GM19455 (cell line): ENCODE measurements around the gene CACNA2D2.

Experiments
- ATAC-seq: cut with Tn5 transposase; IDR thresholded peaks from one replicate; pipeline ENCODE4 v1.9.1; 2021; ENCODE audit not compliant: unreplicated experiment

The CACNA2D2 gene

DNA sequence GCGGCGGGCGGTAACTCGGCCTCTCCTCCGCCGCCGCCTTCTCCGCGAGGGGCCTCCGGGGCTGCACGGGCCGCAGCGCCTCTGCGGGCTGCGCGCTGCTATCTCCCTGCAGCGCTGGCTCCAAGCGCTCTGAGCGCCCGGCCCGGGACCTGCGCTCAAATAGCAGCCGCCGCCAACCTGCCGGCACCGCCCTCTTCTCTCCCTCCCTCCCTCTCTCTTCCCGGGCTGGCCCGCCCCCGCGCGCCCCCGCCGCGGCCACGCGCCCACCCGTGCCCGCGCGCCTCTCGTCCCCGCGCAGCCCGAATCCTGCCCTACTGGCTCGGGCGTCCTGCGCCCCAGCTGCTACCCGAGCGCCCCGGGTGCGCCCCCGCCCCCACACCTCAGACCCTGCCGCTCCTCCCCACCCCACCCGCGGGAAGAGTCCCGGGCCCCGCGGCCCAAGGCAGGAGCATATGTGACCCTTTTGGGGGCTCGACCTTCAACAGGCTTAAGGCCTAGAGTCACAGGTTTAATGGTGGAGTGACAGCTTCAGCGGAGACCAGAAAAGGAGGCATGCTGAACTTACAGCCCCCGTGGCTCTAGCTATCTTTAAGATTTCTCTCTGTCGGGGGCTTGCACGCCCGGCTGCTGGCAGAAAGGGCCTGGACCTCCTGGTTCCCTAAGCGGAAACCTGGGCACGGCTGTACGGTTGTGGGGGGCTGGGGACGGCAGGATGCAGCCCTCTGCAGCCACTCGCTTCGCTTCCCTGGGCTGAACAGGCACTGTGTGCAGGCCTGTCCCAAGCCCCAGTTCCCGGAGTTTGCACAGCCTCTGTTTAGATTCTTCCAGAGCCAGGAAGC lies at the start of gene CACNA2D2:
CACNA2D2 (minus strand) TSS at position 131 of the 839 bp plus-strand sequence. CDS start 211 bp downstream, outside the sequence.
- ATAC-seq = no peak

DNA sequence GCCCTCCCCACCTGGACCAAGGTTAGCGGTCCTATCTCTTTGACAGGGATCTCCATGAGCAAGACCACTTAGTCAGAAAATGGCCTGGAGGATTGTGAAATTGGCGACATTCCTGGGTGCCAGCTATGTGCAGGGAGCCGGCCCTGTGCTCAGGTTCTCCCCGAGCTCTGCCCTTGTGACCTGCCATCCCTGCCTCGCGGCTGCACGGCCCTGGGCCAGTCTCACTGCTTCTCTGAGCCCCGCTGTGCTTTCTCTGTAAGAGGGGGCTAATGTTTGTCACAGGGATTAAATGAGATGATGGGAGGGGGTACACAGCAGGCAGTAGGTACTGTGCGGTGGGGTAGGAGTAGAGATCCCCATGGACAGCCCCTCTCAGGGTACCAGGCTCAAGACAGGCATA lies 49.2 kb upstream of the CACNA2D2 start:
- no peak for ATAC-seq

DNA sequence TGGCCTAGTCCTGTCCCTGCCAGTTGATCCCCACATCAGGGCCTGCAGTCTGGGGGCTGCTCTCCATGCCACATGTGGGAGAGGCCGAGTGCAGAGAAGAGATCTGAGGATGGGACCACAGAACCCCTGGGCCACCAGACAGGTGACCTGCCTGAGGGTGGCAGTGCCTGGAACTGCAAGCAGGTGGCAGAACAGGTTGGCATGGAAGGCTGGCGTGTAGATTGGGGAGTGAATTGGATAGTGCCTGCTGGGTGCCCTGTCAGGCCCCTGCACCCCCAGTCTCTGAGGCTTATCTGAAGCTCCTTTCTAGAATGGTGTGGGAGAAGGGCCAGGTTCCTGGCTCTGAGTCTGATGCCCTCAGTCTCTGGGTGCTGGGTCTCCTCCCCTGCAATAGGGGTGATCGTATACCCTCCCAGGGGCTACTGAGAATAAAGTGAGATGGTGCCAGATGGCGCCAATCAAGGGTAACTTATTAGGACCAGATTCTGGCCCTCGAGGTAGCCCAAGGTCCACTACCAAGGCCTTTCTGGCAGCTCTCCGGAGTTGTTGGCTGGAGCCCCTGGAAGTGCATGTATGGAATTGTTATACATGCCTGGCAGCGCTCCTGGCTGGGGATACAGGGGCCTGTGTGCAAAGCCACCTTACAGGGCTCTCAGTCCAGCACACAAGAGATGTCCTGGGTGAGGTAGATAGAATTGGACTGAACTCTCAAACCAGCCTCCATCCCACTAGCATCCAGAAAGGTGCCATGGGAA lies 48.4 kb upstream of the CACNA2D2 start:
- ATAC-seq = no peak

DNA sequence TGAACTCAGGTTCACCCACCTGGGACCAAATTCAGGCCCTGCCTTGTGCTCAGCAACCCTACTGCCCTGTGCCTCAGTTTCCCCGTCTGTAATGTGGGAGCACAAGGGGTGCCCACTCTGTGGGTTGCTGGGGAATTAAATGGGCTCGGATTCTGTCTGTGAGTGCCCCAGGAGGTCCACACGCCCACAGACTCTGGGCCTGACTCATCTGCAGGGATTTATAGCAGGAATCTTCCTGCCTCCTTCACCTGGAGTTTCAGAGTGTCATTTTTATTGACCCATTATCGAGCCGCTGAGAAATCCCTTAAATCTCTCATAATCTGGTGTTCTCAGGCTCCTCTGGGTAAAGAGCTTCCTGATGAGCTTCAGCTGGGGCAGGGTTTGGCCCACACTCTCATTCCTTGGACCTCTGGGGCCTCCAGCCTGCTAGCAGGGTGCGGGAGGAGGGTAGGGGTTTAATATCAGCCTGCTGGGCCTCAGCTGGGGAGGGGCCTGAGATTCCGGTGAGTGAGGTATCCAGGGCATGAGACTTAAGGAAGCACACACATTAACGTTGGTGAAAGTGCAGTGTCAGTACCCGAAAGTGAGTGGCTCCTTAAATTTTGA lies 47.7 kb upstream of the CACNA2D2 start:
- no peak for ATAC-seq

DNA sequence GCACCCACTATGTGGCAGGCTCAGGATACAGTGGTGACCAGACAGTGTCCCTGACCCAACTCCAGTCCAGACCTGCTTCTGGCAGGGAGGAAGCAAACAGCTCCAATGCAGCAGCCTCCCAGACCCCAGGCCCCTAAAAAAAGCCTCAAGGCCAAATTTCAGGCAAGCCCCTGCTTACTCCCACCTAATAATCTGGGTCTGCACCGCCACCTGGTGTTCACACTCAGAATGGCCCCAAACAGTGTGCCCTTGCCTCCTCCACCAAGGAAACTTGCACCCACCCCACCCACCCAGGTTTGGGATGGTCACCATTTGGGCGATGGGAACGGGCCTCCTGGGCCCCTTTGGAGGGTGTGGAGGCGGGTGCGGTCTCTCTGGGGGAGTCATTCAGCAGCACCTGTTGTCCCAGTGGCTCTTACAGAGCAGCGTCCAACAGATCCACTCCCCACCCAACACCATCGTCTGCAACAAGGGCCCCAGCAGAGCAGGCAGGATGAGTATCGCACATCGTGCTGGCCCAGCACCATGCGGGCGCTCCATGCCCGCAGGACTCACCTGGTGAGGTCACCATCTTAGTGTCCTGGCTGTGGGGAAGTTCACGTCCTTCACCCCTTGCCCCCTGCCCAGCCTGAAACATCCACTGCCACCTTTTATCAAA lies 46.8 kb upstream of the CACNA2D2 start:
- no peak for ATAC-seq

DNA sequence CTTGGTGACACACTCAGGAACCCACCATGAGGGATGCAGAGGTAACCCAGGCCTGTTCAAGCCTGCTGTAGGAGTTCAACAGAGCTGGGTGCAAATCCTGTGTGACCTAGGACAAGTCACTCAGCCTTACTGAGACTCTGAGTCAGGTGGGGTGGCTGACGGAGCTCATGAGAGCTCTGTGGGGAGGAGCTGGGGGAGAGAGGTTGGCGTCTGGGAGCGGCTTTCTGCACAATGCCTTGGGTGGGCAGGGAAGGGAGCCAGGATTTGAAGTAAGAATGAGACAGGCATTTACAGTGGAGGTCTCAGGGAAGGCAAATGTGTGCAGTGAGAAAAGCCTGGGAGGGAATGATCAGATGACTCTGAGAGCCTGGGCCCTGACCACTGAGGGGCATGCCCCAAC lies 45.8 kb upstream of the CACNA2D2 start:
- no peak for ATAC-seq

DNA sequence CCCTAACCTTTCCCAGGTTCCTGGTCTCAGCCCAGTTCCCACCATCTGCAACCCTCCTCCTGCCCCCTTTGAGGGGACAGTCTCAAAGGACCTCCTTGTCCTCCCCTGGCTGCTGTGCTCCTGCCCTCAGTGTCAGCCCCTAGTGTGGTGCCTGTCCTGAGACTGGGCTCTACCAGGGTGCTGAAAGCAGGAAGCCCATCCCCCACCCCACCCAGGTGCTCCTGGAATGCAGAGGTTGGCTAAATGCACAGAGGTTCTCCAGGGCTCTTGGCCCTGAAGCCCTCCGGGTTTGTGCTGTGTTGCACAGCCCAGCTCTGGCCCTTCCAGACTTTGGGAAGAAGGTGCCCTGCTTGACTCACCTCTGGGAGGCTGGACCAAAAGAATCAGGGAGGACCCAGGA lies 42.3 kb upstream of the CACNA2D2 start:
- no peak for ATAC-seq

DNA sequence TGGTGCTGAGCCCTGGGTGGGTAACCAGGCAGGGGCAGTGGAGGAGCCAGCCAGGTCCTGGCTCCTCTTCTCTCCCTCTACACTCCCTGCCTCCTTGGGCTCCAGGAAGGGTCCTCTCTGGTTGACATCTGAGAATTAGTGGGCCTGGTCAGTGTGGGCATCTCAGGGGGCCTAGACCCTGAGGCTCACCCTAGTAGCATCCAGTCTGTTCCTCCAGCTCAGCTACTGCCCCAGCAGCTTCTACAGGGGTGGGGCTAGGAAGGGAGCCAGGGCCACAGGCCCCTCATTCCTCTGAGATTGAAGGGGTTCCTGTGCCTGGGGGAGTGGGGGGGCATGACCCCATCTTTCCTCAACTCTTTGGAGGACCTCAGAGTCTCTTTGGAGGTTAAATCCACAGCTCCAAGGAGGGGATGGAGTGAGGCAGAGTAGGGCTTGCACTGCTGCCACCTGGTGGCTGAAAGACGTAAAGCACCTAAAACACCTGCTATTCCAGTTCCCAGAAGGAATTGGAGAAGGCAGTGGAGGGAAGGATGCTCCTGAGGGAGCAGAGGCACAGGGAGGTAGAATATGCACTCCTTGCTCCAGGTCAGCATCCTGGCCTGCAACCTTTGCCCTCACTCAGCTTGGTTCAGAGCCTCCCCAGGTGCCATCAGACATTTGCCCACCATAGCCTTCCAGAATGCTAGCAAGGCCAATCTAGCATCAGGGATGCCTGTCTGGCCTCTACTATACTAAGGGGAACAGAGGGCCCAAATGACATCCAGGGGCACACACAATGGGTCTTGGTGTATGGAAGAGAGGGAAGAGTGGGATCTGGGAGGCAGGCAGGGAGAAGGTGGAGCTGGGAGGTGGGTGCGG lies 39.0 kb upstream of the CACNA2D2 start:
- ATAC-seq = no peak

DNA sequence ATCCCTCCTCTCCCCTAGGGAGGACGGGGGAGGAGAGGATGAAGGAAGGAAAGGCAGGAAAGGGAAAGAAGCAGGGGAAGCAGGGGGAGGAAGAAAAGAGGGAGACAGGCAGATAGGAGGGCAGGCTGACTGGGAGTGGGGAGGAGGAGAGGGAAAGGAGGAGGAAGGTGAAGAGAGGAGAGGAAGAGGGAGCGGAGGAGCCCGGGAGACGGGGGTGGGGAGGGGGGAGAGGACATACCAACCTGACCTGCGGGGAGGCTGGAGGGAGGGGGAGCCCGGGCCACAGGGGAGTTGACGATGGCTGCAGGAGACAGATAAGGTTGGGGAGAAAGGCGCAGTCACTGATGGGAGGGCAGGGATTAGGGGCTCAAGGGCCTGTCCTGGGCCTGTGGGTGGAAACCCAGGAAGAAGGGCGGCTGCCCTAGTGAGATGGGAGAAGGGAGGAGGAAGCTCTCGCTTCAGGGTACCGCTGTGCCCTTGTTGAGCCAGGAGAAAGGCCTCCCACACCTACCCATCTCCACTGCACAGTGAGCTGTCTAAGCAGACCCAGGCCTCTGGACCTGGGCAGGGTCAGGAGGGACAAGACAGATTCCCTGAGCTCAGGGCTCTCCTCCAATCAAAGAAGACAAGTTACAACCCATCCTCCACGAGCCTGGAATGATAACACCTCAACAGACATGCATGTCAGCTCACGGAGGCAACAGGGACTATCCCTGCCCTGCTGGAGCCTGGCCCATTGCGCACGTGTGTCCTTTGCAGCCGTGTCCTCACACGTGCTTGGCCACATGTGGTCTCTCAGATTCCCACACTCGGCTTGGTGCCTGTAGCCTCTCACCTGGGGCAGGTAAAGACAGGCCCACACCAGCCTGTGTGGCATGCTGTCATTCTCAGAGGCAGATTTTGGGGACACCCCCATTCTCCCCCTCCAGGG lies 36.2 kb upstream of the CACNA2D2 start:
- ATAC-seq = no peak

DNA sequence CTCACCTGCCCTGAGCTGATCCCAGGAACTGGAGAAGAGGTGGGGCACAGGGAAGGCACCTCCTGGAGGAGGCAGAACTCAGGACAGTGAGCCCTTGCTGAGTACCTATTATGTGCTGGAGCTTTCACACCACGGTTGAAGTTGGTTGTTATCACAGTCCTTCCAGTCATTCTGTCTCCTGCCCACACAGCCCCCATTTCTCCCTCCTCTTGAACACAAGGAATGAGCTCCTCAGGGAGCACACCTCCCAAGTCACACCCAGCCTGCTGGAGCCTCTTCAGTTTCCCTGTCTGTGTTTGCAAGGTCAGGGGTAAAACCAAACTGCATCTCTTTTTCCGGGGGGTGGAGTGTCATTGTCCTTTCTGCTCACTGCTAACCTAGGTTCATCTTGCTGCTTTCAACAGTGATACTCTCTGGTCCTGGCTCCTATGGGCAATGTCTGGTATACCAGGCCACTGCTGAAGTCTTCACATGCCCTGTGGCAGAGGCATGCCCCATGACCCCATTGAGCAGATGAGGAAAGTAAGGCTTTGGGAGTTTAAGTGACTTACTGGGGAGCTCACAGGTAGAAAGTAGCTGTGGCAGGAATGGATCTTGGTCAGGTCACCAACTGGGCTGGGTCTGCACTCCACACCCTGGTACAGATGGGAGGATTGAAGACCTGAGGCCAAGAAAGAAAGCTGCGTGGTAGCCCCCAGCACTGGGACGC lies 34.1 kb upstream of the CACNA2D2 start:
- no peak for ATAC-seq

DNA sequence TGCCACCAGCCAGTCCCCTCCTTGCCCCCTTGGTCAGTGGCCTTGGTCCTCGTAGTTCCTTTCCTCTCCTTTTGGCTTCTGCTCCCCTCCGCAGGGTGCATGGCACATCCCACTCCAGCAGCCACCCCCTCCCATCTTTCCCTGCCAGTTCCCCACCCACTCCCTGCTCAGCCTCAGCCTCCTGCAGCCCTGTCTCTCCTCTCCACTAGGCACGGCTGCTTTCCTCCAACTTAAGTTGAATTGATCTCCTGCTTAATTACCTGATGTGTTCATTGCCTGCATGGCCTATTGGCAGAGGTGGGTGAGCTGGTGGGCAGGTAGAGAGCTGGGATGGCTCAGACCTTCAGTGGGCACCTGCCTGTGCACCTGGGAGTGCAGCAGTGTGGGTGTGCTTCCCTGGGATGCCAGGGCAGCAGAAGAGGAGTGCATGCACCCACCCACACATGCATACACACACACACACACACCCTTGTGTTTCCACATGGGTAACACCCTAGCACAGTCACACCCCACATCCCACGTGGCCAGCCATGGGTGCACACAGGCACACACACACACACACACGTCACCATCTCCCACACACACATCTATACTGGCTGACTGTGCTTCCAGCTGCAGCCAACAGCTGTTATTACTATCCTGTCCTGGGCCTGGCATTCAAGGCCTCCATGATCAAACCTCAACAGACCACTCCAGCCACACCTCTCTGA lies 33.2 kb upstream of the CACNA2D2 start:
- ATAC-seq = no peak

DNA sequence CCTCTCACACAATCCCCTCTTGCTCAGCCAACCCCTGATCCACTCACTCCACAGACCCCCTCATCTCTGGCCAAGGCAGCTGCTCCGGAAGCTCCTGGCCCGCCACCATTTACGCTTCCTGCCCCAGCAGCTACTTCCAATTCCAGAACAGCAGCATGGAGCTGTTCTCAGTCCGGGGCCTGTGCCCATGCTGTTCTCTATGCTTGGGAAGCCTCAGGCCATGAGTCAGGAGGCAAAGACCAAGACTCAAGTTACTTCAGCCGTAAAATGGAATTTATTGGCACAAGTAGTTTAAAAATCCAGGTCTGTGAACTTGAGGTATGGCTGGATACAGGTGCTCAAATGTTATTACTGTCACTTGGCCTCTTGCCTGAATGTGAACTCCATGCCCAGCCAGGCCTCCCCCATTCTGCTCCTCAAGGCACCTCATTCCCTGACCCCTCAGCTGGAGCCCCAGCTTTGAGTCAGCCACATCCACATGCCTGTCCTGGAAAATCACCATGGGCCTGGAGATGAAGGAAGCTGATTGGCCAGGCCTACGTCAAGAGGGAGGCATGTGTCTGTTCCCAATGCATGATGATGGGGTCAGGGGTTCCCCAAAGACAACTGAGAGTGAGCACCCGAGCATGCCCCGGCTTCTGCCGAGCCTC lies 31.4 kb upstream of the CACNA2D2 start:
- ATAC-seq = no peak

DNA sequence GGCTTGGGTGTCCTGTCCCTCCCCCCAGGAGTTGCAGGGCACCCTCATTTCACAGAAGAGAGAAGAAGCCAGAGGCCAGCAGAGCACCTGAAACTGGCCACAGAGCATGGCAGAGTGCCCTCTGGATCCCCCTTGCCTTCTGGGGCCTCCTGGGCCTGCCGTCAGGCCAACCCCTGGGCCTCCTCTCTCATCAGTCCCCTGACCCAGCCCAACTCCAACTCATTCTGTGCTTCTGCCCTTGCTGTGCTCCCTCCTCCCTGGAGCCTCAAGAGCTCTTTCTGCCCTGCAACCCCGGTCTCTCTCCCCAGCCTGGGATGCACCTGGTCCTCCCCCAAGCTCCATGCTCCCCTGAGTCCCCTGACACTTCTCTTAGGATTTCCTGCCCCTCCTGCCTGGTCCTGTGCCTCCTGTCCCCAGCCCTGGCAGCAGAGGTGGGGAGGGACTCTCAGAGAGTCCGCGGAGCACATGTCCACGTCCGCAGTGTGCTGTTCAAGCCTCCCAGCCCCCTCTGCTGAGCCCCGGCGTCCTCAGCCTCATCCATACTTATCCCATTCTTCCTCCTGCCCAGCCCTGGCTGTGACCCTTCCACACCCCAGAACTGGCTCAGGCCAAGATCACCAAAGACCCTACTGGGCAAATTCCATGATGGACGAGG lies 30.5 kb upstream of the CACNA2D2 start:
- no peak for ATAC-seq

DNA sequence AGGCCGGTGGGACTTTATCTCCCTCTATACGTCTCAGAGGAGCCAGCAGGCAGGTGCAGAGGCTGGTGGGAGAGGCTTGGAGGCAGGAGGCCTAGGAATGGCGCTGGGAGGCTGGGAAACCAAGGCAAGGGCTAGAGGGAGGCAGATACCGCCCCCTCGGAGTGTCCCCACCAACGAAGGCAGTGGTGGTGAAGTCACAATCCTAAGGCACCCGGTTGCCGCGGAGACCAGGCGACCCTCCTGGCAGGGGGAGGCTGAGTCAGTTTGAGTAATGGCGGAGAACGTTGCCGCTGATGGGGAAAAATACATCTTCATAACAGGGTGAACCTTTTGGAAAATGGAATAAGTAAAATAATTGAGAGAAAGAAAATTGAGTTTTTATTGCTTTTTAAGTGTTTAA lies 29.9 kb upstream of the CACNA2D2 start:
- no peak for ATAC-seq

DNA sequence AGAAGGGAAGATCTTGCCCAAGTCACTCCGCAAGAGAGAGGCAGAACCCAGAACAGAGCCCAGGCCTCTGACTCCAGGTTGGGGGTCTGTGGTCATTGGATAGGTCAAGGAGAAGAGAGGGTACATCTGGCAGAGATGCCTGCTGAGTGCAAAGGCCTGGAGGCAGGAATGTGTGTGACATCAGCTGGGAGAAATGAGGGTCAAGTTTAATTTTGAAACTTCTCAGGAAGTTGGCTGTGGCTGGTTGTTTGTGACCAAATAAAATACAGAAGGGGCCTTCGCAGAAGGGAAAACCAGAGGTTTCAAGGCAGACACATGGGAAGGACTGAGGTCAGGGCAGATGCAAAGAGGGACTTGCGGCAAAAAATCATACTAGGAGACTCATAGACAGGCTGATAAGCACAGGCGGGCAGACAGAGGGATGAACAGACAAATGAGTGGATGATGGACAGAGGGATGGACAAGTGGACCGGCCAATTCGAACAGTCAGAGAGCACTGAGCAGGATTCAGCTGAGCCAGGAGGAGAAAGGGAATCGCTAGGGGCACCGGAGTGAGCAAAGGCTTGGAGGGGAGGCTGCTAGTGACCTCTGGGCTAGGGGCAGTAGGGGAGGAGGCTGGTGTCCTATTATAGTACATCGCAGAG lies 28.8 kb upstream of the CACNA2D2 start:
- ATAC-seq = no peak

DNA sequence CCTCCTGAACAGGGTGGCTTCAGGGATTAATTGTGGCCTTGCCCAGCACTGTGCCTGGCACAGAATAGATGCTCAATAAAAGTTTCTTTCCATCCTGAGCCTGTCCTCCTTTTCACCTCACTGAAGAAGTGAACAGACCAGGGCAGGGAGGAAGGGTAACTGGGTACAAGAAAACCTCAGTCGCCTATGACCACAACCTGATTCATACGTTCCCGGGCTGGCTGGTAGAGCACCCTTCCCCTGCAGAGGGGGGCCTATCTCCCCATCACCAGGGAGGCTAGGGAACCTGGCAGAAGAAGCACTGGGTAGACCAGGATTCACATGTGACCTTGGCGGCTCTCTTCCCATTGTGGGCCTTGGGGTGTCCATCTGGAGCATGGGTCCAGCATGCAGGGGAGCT lies 27.8 kb upstream of the CACNA2D2 start:
- no peak for ATAC-seq
